KOPT-K1 (cell line): ENCODE results near the gene WNK2.
"Not testable (repeated sequence)": the region's sequence is repeated elsewhere in the genome, so short reads cannot be mapped to it uniquely, and the experiment has no call there.

Experiments
- H3K27ac ChIP-seq: fragments of 200-600 bp; sonication (generic); 2 replicates; pipeline ENCODE4 v1.5.1; 2016; ENCODE audit warnings: antibody characterized with exemption, mild to moderate bottlenecking, low read depth, low read length; ENCODE audit not compliant: poor library complexity, severe bottlenecking
- H3K36me3 ChIP-seq: fragments of 200-600 bp; sonication (generic); 2 replicates; pipeline ENCODE4 v1.5.1; 2017; ENCODE audit warnings: antibody characterized with exemption, mild to moderate bottlenecking, low read length, moderate library complexity; ENCODE audit not compliant: insufficient read depth
- H3K9me3 ChIP-seq: fragments of 200-600 bp; sonication (generic); 2 replicates; pipeline ENCODE4 v1.5.1; 2017; ENCODE audit warnings: antibody characterized with exemption, low read length, mild to moderate bottlenecking; ENCODE audit not compliant: insufficient read depth, poor library complexity, severe bottlenecking

The WNK2 gene

DNA sequence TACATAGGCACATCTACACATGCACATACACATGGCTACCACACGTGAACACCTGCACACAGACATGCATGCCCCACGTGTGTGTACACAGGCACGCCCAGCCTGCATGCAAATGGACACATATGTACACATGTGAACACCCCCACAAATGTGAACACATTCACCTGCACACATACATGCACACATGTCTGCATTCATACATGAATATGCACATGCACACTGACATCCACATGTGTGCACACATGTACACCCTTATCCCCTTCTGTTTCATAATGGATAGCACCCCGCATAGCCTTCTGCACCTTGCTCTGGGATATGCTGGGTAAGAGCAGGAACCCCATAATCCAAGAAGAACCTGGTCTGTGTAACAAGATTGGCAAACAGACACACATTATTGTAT is 66.2 kb downstream of the WNK2 start:
- Histone ChIP-seq H3K36me3 (no peaks in the 10 kb centered on the region), H3K27ac (no peak overlapping the region), H3K9me3 (no peaks in the 10 kb centered on the region)

DNA sequence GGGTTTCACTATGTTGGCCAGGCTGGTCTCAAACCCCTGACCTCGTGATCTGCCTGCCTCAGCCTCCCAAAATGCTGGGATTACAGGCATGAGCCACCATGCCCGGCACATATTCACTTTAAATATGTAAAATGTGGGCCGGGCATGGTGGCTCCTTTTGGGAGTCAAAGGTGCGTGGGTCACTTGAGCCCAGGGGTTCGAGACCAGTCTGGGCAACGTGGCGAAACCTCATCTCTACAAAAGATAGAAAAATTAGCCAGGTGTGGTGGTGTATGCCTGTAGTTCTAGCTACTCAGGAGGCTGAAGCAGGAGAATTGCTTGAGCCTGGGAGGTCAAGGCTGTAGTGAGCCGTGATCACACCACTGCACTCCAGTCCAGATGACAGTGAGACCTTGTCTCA is 67.4 kb downstream of the WNK2 start:
- H3K9me3 ChIP-seq, H3K36me3 ChIP-seq, H3K27ac ChIP-seq: not testable (repeated sequence)

DNA sequence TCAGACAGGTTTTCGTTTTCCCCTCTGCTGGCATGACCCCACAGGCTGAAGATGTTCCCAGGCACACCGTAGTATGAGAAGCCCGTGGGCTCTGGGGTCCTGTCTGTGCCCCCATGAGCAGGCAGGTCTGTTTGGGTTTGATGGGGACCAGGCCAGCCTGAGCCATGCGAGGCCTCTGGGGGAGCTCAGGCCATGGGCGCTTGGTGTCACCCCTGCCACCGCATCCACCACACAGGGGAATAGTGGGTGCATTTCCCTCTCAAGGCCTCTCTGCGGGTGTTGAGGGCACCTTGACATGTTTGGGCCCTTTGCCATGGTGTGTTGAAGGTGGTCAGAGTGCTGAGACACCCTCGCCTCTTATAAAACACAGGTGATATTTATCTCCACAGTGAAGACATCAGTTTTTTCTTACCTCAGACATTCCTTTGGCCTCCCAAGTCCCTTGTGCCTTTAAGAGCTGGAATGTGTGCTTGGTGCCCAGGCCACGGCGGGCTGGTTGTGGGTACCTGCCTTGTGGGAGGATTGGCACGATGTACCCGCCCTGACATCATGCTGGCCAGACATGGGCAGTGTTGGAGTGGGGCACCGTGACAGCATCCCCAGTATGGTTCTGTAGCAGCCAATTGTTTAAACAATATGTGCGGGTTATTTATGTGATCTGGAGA is 68.3 kb downstream of the WNK2 start:
- Histone ChIP-seq H3K36me3 (no peaks in the 10 kb centered on the region), H3K27ac (no peak overlapping the region), H3K9me3 (no peaks in the 10 kb centered on the region)

DNA sequence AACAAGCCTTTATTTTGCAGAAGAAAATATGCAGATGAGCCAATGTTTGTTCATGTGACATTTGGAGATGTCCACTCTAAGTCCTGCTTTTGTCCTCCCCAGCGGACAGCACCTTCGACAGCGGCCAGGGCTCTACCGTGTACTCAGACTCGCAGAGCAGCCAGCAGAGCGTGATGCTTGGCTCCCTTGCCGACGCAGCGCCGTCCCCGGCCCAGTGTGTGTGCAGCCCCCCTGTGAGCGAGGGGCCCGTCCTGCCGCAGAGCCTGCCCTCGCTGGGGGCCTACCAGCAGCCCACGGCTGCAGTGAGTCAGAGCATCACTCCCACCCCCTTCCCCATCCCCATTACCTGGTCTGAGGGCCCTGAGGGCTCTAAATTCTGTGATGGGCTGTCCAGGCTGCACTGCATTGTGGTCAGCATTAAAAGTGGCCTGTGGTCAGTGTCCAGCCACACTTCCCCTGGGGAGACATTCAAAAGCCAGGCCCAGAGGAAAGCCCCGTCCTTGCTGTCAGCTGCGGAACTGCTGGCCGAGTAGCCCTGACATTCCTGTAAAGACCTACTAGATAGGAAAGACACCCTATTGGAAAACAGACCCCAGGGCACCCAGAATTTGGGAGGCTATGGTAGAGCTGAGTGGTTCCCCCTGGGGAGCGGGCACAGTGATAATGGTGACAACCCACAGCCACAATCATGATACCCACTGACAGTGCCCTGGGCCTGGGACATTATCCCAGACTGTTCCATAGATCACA is 69.0 kb downstream of the WNK2 start:
- Histone ChIP-seq H3K9me3 (no peaks in the 10 kb centered on the region), H3K36me3 (no peaks in the 10 kb centered on the region), H3K27ac (no peak overlapping the region)

DNA sequence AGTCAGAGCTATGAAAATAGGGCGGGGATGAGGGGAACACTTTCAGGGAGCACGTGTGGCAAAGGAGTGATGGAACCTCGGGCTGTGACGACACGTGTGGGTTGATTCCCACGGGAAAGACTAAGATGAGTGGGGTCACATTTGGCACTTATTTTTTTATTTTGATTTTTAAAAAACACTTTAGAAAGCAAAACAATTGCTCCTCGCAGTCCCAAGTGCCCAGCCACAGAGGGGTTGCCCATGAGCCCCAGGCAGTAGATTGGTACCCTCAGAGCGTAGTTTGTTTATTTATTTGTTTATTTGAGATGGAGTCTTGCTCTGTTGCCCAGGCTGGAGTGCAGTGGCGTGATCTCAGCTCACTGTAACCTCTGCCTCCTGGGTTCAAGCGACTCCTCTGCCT is 69.7 kb downstream of the WNK2 start:
- H3K9me3 ChIP-seq = no peaks in the 10 kb centered on the region
- no peak overlapping the region for H3K27ac ChIP-seq
- H3K36me3 ChIP-seq = no peaks in the 10 kb centered on the region

DNA sequence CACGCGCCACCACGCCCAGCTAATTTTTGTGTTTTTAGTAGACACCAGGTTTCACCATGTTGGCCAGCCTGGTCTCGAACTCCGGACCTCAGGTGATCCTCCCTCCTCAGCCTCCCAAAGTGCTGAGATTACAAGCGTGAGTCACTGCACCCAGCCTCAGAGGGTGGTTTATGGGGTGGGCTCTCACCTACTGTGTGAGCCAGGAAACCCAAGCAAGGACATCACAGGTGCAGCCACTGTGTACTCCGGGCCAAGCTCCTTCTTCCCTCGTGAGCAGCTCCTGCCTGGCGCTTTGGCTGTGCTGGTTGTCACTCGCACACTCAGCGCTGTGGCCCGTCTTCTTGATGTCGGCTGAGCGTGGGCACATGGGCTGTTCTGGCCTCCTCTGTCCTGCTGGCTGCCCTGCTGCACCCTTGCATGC is 70.1 kb downstream of the WNK2 start:
- H3K36me3 ChIP-seq = no peaks in the 10 kb centered on the region
- H3K27ac ChIP-seq = no peak overlapping the region
- H3K9me3 ChIP-seq = no peaks in the 10 kb centered on the region

DNA sequence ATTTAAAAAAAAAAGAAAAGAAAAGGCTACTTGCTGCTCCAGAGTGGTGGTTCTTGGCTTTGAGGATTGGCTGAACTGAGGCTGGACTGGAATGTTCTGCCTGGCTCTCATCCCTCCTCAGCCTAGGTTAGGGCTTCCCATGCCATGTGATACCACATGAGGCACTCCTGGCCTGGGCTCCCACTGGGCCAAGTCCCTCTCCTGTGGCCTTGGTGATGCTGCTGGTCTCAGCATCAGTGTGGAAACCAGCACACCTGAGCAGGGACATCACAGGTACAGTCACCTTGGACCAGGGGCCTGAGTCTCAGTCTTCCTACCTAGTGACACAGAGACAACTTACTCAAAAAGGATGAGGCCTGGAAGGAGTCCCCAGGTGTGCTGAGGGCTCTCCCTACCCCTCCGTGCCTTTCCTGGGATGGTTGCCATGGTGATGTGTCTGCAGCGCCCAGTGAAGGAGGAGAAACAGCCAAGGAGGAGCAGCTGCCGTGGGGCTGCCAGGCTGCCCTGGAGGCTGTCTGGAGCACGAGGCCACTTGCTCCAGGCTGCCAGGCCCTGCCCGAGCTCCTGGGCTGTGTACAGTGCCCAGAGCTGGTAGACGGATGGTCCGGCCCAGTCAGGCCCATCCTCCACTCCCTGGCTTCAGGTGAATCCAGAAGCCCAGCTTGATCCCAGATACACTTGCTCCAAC is 71.0 kb downstream of the WNK2 start:
- no peaks in the 10 kb centered on the region for H3K36me3 ChIP-seq
- no peak overlapping the region for H3K27ac ChIP-seq
- H3K9me3 ChIP-seq = no peaks in the 10 kb centered on the region

DNA sequence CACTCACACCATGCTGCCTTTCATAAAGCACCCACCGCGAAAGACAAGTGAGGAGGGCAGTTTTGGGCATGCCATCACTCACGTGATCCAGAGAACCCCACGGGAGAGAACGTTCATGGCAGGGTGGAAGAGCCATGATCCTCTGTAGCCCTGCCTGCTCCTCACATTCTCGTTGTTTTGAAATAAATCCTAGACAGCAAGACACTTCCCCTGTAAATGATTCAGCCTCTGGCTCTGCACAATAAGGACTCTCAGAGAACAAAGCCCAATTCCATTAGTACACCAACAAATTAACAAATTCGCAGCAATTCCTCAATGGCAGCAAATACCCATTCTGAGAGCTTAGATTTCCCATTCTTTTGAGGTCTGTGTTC is 71.5 kb downstream of the WNK2 start:
- Histone ChIP-seq H3K36me3 (no peaks in the 10 kb centered on the region), H3K27ac (no peak overlapping the region), H3K9me3 (no peaks in the 10 kb centered on the region)

DNA sequence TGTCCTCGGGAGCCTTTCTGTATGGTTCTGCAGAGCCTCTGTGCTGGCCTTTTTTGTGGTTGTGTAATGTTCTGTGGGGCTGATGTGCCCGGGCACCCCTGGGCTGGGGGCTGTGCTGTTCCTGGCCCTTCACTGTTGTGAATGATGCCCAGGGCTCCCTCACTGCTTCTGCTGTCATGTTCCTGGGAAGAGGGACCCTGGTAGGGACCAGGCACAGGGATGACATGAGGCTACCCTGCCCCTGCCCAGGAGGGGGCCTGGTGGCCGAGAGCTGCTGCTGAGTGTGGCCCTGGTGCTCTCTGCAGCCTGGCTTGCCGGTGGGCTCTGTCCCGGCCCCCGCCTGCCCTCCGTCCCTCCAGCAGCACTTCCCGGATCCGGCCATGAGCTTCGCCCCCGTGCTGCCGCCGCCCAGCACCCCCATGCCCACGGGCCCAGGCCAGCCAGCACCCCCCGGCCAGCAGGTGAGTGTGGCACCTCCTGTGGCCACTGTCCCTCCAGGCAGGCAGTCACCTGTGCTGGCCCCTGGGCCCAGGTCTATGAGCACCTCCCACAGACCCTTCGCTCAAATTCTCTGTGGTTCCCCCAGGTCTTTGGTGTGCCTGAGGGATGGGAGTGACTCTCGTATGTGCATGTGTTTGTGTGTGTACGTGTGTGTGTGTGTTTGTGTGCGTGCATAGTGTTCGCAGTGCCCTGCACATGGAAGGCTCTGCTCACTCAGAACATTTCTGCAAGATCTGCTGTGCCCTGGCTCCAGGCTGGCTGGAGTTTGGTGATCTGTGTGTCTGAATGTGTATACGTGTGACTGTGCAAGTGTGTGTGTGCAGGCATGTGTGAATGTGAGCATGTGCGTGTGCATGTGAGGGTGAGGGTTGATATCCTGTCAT is 72.3 kb downstream of the WNK2 start:
- H3K27ac ChIP-seq = no peak overlapping the region
- no peaks in the 10 kb centered on the region for H3K36me3 ChIP-seq
- H3K9me3 ChIP-seq = no peaks in the 10 kb centered on the region

DNA sequence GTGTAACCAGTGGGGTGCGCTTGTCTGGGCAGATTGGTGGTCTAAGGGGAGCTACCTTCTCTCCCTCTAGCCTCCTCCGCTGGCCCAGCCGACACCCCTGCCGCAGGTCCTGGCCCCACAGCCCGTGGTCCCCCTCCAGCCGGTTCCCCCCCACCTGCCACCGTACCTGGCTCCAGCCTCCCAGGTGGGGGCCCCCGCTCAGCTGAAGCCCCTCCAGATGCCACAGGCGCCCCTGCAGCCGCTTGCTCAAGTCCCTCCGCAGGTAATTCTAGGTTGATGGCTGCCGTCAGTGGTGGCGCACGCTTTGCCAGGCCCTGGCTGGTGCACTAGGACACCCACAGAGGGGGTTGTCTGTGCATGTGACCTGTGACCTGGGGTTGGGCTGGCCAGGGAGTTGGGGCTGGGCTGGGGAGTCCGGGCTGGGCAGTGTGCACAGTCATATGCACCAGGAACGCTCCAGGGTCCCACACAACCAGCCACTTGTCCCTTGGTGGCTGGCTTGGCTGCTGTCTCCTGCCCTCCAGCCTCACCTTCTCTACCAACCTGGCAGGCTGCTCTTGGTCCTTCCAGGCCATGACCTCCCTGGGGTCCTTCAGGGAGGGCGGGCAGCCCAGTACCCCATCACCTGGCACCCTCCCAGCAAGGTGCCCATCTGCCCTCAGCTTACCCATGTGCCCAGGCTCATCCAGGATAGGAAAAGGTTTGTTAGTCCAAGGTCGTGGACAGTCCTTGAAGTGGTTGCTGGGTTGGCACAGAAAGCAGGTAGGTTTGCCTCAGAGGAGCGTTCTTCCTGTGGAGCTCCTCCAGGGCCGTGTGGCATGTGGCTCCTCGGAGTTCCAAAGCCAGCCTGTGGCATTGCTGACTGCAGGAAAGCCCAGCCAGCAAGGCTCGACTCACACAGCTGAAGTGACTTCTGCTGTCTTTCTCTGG is 73.2 kb downstream of the WNK2 start:
- Histone ChIP-seq H3K36me3 (no peaks in the 10 kb centered on the region), H3K27ac (no peak overlapping the region), H3K9me3 (no peaks in the 10 kb centered on the region)

DNA sequence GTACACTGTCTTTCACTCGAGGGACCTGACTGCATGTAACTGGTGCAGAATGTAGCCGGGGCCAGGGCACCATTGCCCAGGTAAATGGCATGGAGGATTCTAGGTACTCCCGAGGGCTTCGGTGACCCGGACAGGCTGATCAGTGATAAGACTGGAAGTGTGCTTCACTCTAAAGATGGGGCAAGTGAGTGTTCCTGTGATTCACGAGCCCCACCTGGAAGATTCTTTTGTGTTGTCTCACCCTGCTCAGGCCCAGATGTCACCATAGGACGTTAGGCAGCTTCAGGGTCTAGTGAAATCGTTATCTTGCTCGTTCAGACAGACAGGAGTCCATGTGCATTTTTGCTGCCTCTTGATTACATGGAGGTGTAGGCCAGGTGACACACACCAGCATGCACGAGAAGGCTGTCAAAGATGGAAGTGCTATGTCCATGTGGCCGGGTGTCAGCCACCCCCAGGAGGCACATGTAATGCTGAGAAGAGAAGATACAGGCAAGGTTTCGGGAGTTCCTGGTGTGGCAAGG is 73.9 kb downstream of the WNK2 start:
- H3K9me3 ChIP-seq = no peaks in the 10 kb centered on the region
- H3K36me3 ChIP-seq = no peaks in the 10 kb centered on the region
- H3K27ac ChIP-seq = no peak overlapping the region

DNA sequence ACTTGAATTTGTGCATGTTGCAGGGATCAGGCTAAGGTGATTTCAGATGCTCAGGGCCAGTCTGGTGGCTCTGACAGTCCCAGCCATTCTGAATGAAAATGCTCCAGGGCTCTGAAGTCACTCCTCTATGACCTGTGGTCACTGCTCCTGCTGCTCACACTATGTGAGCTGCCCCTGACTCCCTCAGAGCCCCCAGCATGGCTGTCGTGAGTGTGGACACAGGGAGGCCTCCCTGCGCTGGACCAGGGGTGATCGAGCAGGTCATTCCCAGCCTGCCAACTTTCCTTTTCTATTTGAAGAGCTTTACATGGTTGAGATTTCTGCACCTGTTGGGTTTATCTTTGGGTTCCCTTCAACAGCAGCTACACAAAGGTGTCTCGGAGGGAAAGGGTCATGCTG is 74.5 kb downstream of the WNK2 start:
- no peaks in the 10 kb centered on the region for H3K9me3 ChIP-seq
- H3K36me3 ChIP-seq = no peaks in the 10 kb centered on the region
- H3K27ac ChIP-seq = no peak overlapping the region

DNA sequence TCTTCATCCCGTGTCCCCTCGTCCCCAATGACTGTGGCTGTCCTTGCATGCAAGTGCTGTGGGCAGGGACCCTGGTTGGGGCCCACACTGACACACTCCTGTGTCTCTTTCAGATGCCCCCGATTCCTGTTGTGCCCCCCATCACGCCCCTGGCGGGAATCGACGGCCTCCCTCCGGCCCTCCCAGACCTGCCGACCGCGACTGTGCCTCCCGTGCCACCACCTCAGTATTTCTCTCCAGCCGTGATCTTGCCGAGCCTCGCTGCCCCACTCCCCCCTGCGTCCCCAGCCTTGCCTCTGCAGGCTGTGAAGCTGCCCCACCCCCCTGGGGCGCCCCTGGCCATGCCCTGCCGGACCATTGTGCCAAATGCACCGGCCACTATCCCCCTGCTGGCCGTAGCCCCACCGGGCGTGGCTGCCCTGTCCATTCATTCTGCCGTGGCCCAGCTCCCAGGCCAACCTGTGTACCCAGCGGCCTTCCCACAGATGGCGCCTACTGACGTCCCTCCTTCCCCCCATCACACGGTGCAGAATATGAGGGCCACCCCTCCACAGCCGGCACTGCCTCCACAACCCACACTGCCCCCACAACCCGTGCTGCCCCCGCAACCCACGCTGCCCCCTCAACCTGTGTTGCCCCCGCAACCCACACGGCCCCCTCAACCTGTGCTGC is 75.0 kb downstream of the WNK2 start:
- Histone ChIP-seq H3K27ac (no peak overlapping the region), H3K9me3 (no peaks in the 10 kb centered on the region), H3K36me3 (no peaks in the 10 kb centered on the region)
